ENCODE results near the gene GALNT9.
"Not testable (repeated sequence)": the region's sequence is repeated elsewhere in the genome, so short reads cannot be mapped to it uniquely, and the experiment has no call there.

GALNT9 gene

GRCh38 chr12:132310181-132311040 lies 19.0 kb downstream of the GALNT9 start:
- Mint-ChIP-seq H3K36me3 (no peaks in the 10 kb centered on the region), H3K4me1 (no peaks in the 10 kb centered on the region), H3K4me3 (no peak overlapping the region), H3K27ac (no peak overlapping the region), H3K27me3 (no peaks in the 10 kb centered on the region), H3K9me3 (peaks cover 23% of the 10 kb centered on the region)
- no peak for DNase-seq
- CTCF ChIA-PET: interaction anchor here (0.6 kb wide), 1 partner anchor 382 kb away, joined by 3 read pairs; no protein-coding TSS in a partner anchor

DNA sequence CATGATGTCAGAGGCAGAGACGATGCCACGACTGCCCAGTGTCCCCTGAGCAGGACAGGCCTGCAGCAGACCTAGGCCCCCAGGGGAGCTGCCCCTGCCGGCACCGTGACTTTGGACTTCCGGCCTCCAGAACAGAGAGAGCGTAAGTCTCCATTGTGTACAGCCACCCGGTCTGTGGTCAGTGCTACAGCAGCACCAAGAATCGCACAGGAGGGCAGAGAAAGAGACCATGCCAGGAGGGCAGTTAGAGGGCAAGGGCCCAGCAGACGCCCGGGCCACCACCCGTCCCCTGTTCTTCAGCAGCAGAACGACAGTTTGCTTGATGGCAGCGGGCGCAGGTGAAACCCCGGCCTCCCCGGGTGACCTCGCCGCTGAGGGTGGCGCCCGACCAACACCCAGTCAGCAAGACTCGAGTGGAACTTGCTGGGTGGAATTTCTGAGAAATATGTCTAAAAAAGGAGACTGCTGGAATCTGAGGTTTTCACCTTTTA lies 19.7 kb downstream of the GALNT9 start:
- H3K4me3 Mint-ChIP-seq: no peak overlapping the region
- no peaks in the 10 kb centered on the region for H3K36me3 Mint-ChIP-seq
- no peaks in the 10 kb centered on the region for H3K4me1 Mint-ChIP-seq
- H3K27ac Mint-ChIP-seq: no peak overlapping the region
- no peaks in the 10 kb centered on the region for H3K27me3 Mint-ChIP-seq
- no peak for DNase-seq
- CTCF ChIA-PET: no interaction called here
- peaks cover 23% of the 10 kb centered on the region for H3K9me3 Mint-ChIP-seq

- Mint-ChIP-seq H3K36me3 (no peaks in the 10 kb centered on the region), H3K27me3 (no peaks in the 10 kb centered on the region), H3K4me3 (no peak overlapping the region), H3K4me1 (no peaks in the 10 kb centered on the region), H3K27ac (no peak overlapping the region), H3K9me3 (peaks cover 21% of the 10 kb centered on the region)
- CTCF ChIA-PET: no interaction called here
- DNase-seq: no peak
Measured at GRCh38 chr12:132308853-132309595, 20.4 kb downstream of the GALNT9 start.

DNA sequence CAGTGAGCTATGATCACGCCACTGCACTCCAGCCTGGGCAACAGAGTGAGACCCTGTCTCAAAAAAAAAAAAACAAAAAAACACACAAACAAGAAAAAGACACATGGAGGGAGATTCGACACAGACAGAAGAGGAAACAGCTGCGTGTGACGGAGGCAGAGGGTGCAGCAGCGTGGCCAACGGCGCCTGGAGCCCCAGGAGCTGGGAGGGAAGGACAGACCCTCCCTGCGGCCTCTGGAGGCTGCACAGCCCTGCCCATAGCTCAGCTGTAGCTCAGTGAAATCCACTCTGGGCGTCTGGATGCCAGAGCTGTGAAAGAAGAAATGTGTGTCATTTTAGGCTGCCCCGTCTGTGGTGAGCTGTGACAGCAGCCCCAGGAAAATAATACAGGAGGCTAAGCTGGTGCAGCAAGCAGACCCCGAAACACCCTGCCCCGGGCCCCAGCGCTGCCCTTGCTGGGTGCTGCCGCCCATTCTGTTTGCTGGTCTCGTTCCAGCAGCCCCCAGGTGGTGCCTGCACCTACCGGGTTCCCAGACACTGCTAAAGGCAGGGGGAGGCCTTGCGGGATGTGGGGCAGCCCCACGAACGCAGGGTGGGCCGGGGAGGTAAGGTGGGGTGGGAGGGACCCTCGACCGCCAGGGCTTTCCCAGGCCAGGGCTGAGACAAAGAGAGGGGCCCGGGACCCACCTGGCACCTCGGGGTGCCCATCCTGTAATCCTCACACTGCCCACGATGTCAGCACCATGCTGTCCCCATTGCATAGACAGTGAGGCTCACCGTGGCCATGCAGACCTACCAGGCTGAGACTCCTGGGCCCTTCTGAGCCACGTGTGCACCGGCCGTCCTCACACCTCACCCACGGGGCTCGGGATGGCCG lies 21.2 kb downstream of the GALNT9 start:
- no peak for DNase-seq
- Mint-ChIP-seq H3K36me3 (no peaks in the 10 kb centered on the region), H3K9me3 (peaks cover 21% of the 10 kb centered on the region), H3K27me3 (no peaks in the 10 kb centered on the region), H3K4me1 (no peaks in the 10 kb centered on the region), H3K27ac (no peak overlapping the region), H3K4me3 (no peak overlapping the region)
- CTCF ChIA-PET: no interaction called here

DNA sequence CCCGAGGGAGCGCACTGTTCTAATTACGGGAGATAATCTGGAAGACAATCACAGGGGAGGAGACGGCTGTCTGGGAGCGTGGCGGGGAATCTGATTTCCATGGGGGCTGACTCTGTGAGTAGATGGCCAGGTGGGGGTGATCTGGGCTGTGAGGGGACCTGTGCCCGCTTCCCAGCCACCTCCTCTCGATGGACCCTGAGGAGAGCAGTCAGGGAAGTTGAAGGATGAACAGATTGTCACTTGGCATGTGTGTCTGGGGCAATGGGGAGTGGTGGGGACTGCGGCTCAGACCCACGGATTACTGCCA lies 22.6 kb downstream of the GALNT9 start:
- Mint-ChIP-seq H3K36me3 (peaks cover 2% of the 10 kb centered on the region), H3K4me1 (no peaks in the 10 kb centered on the region), H3K27me3 (no peaks in the 10 kb centered on the region), H3K27ac (no peak overlapping the region), H3K4me3 (no peak overlapping the region), H3K9me3 (peaks cover 19% of the 10 kb centered on the region)
- CTCF ChIA-PET: no interaction called here
- no peak for DNase-seq

DNA sequence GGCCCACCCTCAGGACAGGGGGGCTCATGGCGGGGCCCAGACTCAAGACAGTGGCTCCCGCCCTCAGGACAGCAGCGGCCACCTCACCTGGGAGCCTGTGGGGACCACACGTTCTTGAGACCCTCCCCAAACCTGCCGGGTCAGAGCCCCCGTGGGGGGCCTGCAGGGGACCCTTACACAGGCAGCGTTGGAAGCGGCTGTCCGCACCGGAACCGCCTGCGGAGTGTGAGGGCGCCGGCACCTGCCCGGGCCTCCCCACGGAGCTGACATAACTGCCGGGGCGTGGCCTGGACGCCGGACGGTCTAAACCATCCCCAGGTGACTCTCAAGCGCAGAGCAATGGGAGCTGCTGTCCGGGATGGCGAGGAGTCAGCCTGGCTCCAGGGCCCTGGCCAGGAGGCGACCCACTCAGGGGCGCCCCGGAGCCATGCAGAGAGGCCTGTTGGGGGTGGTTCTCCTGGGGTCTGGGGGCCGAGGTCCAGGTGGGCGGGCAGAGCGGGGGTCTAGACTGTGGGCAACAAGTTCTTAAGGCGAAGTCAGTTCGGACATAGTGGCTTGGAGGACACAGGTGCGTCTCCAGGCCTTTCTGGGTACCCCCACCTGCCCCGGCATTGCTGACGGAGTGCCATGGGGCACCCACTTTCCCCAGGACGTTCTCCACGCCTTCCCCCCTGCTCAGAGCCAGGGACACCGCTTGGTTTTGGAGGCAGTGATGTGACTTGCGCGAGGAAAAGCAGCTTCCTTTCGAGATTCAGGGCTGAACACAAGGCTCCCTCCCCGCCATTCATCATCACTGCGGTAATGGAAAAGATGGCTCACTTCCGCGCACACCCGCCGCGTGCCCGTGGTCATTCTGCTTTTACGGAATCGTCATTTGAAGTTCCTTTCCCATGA lies 23.2 kb downstream of the GALNT9 start:
- CTCF ChIA-PET: no interaction called here
- Mint-ChIP-seq H3K36me3 (peaks cover 2% of the 10 kb centered on the region), H3K4me1 (no peaks in the 10 kb centered on the region), H3K9me3 (peaks cover 13% of the 10 kb centered on the region), H3K27ac (no peak overlapping the region), H3K4me3 (no peak overlapping the region), H3K27me3 (no peaks in the 10 kb centered on the region)
- no peak for DNase-seq

DNA sequence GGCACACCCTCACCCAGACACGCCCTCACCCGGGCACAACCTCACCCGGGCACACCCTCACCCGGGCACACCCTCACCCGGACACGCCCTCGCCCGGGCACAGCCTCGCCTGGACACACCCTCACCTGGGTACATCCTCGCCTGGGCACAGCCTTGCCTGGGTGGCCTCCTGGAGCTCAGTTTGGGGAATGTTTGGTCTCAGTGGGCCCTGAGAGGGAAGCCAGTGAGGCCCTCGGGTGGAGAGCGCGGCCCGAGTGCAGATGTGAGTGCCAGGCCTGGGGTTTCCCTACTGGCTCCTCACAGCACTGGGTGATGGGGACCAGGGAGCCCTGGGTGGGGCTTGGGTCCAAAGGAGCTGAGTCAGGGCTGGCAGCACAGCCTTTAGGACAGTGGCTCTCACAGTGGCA lies 23.8 kb downstream of the GALNT9 start:
- H3K4me3 Mint-ChIP-seq: no peak overlapping the region
- H3K9me3 Mint-ChIP-seq: peaks cover 9% of the 10 kb centered on the region
- no peaks in the 10 kb centered on the region for H3K27me3 Mint-ChIP-seq
- peaks cover 2% of the 10 kb centered on the region for H3K36me3 Mint-ChIP-seq
- no peaks in the 10 kb centered on the region for H3K4me1 Mint-ChIP-seq
- CTCF ChIA-PET: no interaction called here
- H3K27ac Mint-ChIP-seq: no peak overlapping the region
- no peak for DNase-seq

GRCh38 chr12:132304866-132305265 lies 24.5 kb downstream of the GALNT9 start:
- H3K4me1 Mint-ChIP-seq, CTCF ChIA-PET, H3K9me3 Mint-ChIP-seq, H3K36me3 Mint-ChIP-seq, DNase-seq, H3K27me3 Mint-ChIP-seq, H3K4me3 Mint-ChIP-seq, H3K27ac Mint-ChIP-seq: not testable (repeated sequence)

DNA sequence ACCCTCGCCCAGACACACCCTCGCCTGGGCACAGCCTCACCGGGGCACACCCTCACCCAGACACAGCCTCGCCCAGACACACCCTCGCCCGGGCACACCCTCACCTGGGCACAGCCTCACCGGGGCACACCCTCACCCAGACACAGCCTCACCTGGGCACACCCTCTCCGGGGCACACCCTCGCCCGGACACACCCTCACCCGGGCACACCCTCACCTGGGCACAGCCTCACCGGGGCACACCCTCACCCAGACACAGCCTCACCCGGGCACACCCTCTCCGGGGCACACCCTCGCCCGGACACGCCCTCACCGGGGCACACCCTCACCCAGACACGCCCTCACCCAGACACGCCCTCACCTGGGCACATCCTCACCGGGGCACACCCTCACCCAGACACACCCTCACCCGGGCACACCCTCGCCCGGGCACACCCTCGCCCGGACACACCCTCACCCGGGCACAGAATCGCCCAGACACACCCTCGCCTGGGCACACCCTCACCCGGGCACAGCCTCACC lies 25.5 kb downstream of the GALNT9 start:
- H3K4me1 Mint-ChIP-seq, H3K4me3 Mint-ChIP-seq, H3K9me3 Mint-ChIP-seq, CTCF ChIA-PET, DNase-seq, H3K36me3 Mint-ChIP-seq, H3K27me3 Mint-ChIP-seq, H3K27ac Mint-ChIP-seq: not testable (repeated sequence)

DNA sequence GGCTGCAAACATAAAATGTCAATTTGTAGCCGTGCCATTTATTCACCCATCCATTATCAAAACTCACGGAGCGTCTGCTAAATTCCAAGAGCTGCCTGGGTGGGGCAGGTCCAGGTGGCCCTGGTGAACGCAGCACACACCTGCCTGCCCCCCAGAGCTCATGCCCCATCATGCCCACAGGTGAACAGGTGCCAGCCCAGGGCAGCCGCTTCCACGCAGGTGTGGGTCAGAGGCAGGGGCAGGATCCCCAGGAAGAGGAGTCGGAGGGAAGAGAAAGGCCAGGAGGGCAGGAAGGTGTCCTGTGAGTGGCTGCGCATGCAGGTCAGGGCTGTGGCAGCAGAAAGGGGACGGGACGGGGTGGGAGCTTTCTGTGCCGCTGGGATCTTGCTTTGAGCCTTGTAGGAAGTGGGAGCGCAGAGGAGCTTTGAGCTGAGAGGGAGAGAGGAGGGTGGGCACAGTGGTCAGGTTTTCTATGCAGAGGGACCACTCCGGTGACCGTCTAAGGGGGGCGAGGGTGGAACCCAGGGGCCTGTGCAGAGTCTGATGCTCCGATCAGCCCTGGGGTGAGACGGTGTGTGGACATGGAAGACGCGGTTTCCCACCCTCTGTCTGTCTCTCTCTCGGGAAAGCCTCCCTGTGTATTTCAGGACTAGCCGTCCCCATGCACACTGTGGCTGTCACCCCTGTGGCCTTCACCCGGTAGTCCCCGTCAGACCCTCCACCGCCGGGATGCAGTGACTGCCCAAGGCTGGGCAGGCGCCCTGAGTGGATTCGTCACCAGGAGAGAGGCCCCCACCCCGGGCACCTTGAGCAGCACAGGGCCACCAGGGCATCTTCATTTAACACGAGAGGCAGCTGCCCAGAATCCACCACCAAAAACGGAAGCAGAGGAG lies 26.7 kb downstream of the GALNT9 start:
- peak overlapping the region; percentile 55 for H3K27ac Mint-ChIP-seq
- no peaks in the 10 kb centered on the region for H3K27me3 Mint-ChIP-seq
- no peak for DNase-seq
- H3K36me3 Mint-ChIP-seq: peaks cover 2% of the 10 kb centered on the region
- peaks cover 12% of the 10 kb centered on the region for H3K9me3 Mint-ChIP-seq
- no peak overlapping the region for H3K4me3 Mint-ChIP-seq
- CTCF ChIA-PET: no interaction called here
- no peaks in the 10 kb centered on the region for H3K4me1 Mint-ChIP-seq

DNA sequence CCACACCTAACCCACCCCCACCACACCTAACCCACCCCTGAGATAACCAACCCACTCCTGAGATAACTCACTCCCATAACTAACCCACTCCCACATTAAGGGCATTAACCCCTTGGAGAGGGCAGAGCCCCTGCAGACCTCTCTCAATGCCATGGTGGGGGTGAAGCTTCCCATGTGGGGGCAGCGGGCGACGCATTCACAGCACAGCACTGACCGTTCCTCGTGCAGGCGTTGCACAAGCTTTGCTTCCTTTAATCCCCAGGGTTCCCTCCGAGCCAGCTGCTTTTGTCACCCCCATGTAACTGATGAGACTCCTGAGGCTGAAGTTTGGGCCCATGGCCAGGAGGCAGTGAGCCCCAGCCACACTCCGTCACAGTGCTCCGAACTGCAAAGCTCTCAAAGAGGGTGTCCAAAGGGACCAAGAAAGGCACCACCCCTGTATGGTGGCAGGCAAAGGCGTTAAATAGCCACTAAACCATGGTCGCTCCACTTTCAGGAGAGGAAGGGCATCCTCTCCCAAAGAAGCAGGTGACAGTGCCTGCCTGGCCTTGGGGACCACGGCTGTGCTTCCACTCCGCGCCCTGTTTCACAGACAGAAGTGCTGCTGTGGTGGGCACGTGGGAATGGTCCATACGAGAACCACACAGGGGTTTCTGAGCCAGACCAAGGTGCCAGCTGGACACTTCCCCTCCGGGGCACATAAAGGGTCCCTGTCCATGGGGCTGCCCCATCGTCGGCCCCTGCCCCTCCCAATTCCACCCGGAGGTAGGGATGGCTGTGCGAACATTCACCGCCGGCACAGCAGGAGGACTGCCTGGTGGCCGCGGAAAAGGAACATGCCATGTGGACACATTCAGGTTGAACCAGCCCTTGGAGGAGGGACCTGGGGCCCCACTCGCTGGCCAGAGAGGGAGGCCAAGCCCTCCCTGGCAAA lies 28.3 kb downstream of the GALNT9 start:
- H3K27me3 Mint-ChIP-seq: no peaks in the 10 kb centered on the region
- no peak for DNase-seq
- CTCF ChIA-PET: no interaction called here
- H3K27ac Mint-ChIP-seq: no peak overlapping the region
- peaks cover 9% of the 10 kb centered on the region for H3K9me3 Mint-ChIP-seq
- H3K4me3 Mint-ChIP-seq: no peak overlapping the region
- no peaks in the 10 kb centered on the region for H3K4me1 Mint-ChIP-seq
- peaks cover 2% of the 10 kb centered on the region for H3K36me3 Mint-ChIP-seq

DNA sequence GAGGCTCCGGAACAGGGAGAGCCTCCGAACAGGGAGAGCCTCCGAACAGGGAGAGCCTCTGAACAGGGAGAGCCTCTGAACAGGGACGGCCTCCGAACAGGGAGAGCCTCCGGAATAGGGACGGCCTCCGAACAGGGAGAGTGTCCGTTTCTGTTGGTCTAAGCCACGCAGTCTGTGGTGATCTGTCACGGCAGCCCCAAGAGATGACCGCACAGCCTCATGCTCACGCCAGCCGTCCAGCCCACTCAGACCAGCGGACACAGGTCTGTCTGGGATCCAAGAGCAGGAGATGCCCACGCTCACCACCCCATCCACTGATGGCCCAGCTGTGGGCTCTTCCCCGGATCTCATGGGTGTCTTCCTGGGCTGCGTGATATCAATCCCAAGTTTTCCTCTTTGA lies 33.3 kb downstream of the GALNT9 start:
- no peaks in the 10 kb centered on the region for H3K36me3 Mint-ChIP-seq
- H3K27me3 Mint-ChIP-seq: peaks cover 4% of the 10 kb centered on the region
- H3K27ac Mint-ChIP-seq: no peak overlapping the region
- H3K9me3 Mint-ChIP-seq: peaks cover 8% of the 10 kb centered on the region
- no peak for DNase-seq
- H3K4me3 Mint-ChIP-seq: no peak overlapping the region
- CTCF ChIA-PET: no interaction called here
- no peaks in the 10 kb centered on the region for H3K4me1 Mint-ChIP-seq
